ENCODE measurements around the gene RGS9BP.
"Not testable (repeated sequence)": the region's sequence is repeated elsewhere in the genome, so short reads cannot be mapped to it uniquely, and the experiment has no call there.

The RGS9BP gene

DNA sequence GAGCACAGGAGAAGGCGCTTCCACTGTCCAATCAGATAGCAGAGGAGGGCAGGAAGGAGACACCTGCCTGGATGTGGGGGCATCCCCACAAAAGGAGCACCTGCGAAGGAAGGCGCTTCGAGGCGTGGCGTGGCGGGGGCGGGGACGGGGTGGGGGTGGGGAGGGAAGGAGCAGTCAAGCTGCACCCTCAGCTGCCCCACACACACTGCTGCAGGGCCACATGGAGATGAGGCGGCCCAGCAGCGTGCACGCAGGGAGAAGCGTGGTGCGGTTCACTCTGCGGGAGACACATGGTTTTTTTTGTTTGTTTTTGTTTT is 22.1 kb upstream of the RGS9BP start:
- Histone ChIP-seq H2AFZ (ENCODE audit: low read length) (no peak overlapping the region), H3K9me2 (replicated peaks; ENCODE audit: low read depth, low read length) (no peaks in the 10 kb centered on the region), H3K4me2 (ENCODE audit: low read depth, low read length, poor library complexity, severe bottlenecking) (no peak overlapping the region), H3K4me3 (ENCODE audit: low read length, poor library complexity, severe bottlenecking) (no peak overlapping the region), H3F3A (ENCODE audit: low read depth) (no peaks in the 10 kb centered on the region), H3K36me3 (ENCODE audit: insufficient read depth, low read length) (peaks cover 86% of the 10 kb centered on the region; the same call in 1 of the 2 replicates), H3K79me2 (ENCODE audit: insufficient read depth, low read length) (peaks cover 58% of the 10 kb centered on the region), H3K4me1 (ENCODE audit: insufficient read depth, low read length, poor library complexity, severe bottlenecking) (no peaks in the 10 kb centered on the region), H3K9ac (ENCODE audit: low read depth, low read length, poor library complexity, severe bottlenecking) (no peak overlapping the region), H4K20me1 (ENCODE audit: insufficient read depth, low read length, poor library complexity, severe bottlenecking) (peaks cover 53% of the 10 kb centered on the region), H3K9me3 (ENCODE audit: insufficient read depth, low read depth, low read length) (no peaks in the 10 kb centered on the region), H3K27me3 (ENCODE audit: insufficient read depth, low read length, poor library complexity, severe bottlenecking) (no peaks in the 10 kb centered on the region)
- TF ChIP-seq EZH2phosphoT487 (IDR thresholded peaks at IDR 0.05; ENCODE audit: borderline replicate concordance): no peak
- TF ChIP-seq, protein P1, sequence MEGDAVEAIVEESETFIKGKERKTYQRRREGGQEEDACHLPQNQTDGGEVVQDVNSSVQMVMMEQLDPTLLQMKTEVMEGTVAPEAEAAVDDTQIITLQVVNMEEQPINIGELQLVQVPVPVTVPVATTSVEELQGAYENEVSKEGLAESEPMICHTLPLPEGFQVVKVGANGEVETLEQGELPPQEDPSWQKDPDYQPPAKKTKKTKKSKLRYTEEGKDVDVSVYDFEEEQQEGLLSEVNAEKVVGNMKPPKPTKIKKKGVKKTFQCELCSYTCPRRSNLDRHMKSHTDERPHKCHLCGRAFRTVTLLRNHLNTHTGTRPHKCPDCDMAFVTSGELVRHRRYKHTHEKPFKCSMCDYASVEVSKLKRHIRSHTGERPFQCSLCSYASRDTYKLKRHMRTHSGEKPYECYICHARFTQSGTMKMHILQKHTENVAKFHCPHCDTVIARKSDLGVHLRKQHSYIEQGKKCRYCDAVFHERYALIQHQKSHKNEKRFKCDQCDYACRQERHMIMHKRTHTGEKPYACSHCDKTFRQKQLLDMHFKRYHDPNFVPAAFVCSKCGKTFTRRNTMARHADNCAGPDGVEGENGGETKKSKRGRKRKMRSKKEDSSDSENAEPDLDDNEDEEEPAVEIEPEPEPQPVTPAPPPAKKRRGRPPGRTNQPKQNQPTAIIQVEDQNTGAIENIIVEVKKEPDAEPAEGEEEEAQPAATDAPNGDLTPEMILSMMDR (conservative IDR thresholded peaks at IDR 0.05; ENCODE audit: low read length): no peak

DNA sequence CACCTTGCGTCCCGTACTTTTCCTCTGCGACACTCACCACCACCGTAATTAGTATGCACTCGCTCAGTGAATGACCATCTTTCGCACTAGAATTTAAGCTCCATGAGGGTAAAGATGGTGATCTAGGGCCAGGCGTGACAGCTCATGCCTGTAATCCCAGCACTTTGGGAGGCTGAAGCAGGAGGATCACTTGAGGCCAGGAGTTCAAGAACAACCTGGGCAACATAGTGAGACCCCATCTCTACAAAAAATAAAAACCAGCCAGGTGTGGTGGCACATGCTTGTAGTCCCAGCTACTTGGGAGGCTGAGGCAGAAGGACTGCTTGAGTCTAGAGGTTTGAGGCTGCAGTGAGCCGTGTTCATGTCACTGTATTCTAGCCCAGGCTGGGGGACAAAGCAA is 19.3 kb upstream of the RGS9BP start:
- H4K20me1 ChIP-seq (ENCODE audit: insufficient read depth, low read length, poor library complexity, severe bottlenecking): peaks cover 67% of the 10 kb centered on the region
- H3K9me2 ChIP-seq (replicated peaks; ENCODE audit: low read depth, low read length): not testable (repeated sequence)
- peaks cover 78% of the 10 kb centered on the region for H3K79me2 ChIP-seq (ENCODE audit: insufficient read depth, low read length)

DNA sequence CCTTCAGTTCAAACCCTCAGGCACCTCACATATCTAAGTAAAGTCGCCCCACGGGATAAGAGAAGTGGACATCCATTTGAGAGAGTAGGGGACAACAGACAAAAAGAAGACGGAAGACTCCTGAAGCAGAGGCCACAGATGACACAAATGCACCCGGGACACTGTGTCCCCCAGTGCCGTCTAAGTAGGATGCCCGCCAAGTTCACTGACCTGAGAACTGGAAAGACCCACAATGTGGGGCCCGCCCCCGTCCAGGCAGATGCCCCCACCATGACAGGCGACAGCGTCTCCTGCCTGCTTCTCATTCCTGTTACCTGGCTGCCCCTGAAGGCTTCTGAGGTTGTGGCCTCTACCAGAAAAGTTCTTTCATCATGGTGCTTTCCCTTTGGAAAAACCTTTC is 17.6 kb upstream of the RGS9BP start:
- no peaks in the 10 kb centered on the region for H3K9me3 ChIP-seq (ENCODE audit: insufficient read depth, low read depth, low read length)
- H4K20me1 ChIP-seq (ENCODE audit: insufficient read depth, low read length, poor library complexity, severe bottlenecking): peaks cover 69% of the 10 kb centered on the region
- no peaks in the 10 kb centered on the region for H3K9me2 ChIP-seq (replicated peaks; ENCODE audit: low read depth, low read length)
- no peaks in the 10 kb centered on the region for H3K27me3 ChIP-seq (ENCODE audit: insufficient read depth, low read length, poor library complexity, severe bottlenecking)
- no peak overlapping the region for H2AFZ ChIP-seq (ENCODE audit: low read length)
- peaks cover 24% of the 10 kb centered on the region for H3K4me1 ChIP-seq (ENCODE audit: insufficient read depth, low read length, poor library complexity, severe bottlenecking)
- peaks cover 64% of the 10 kb centered on the region; the same call in 1 of the 2 replicates for H3K36me3 ChIP-seq (ENCODE audit: insufficient read depth, low read length)
- H3K4me2 ChIP-seq (ENCODE audit: low read depth, low read length, poor library complexity, severe bottlenecking): no peak overlapping the region
- TF ChIP-seq, protein P1 (conservative IDR thresholded peaks at IDR 0.05; ENCODE audit: low read length): no peak
- no peak for TF ChIP-seq EZH2phosphoT487 (IDR thresholded peaks at IDR 0.05; ENCODE audit: borderline replicate concordance)
- H3K4me3 ChIP-seq (ENCODE audit: low read length, poor library complexity, severe bottlenecking): no peak overlapping the region
- H3F3A ChIP-seq (ENCODE audit: low read depth): no peaks in the 10 kb centered on the region
- H3K79me2 ChIP-seq (ENCODE audit: insufficient read depth, low read length): peaks cover 90% of the 10 kb centered on the region
- H3K9ac ChIP-seq (ENCODE audit: low read depth, low read length, poor library complexity, severe bottlenecking): no peak overlapping the region

More for the DNA sequence above, 19.3 kb upstream of the RGS9BP start:
- H2AFZ ChIP-seq (ENCODE audit: low read length); H3K9ac ChIP-seq (ENCODE audit: low read depth, low read length, poor library complexity, severe bottlenecking); H3K9me3 ChIP-seq (ENCODE audit: insufficient read depth, low read depth, low read length); H3K4me1 ChIP-seq (ENCODE audit: insufficient read depth, low read length, poor library complexity, severe bottlenecking); H3K27me3 ChIP-seq (ENCODE audit: insufficient read depth, low read length, poor library complexity, severe bottlenecking); H3K4me2 ChIP-seq (ENCODE audit: low read depth, low read length, poor library complexity, severe bottlenecking); H3K4me3 ChIP-seq (ENCODE audit: low read length, poor library complexity, severe bottlenecking); H3F3A ChIP-seq (ENCODE audit: low read depth): not testable (repeated sequence)
- H3K36me3 ChIP-seq (ENCODE audit: insufficient read depth, low read length): peaks cover 77% of the 10 kb centered on the region; the same call in 1 of the 2 replicates

DNA sequence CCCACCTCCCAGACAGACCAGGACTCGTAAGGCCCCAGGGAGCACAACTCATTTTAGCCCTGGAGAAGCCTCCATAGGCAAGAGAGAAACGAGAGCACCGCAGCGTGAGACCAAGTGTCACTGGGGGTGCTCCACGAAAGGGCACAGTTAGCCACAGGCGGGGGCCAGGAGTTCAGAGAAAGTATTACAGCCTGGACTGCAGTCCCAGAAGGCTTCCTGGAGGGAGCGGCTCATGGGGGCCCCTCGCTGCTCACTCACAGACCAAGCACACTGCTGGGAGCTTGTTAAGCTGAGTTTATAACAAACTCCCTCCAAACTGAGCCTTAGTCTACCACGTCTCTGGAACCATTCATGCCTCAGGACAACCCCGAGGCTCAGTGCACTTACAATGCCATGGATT is 17.1 kb upstream of the RGS9BP start:
- no peak for TF ChIP-seq EZH2phosphoT487 (IDR thresholded peaks at IDR 0.05; ENCODE audit: borderline replicate concordance)
- TF ChIP-seq, protein P1 (conservative IDR thresholded peaks at IDR 0.05; ENCODE audit: low read length): no peak
- Histone ChIP-seq H3K9me2 (replicated peaks; ENCODE audit: low read depth, low read length) (no peaks in the 10 kb centered on the region), H4K20me1 (ENCODE audit: insufficient read depth, low read length, poor library complexity, severe bottlenecking) (peaks cover 69% of the 10 kb centered on the region), H3F3A (ENCODE audit: low read depth) (peaks cover 3% of the 10 kb centered on the region; the same call in 1 of the 2 replicates), H3K9me3 (ENCODE audit: insufficient read depth, low read depth, low read length) (no peaks in the 10 kb centered on the region), H3K4me3 (ENCODE audit: low read length, poor library complexity, severe bottlenecking) (no peak overlapping the region), H3K4me1 (ENCODE audit: insufficient read depth, low read length, poor library complexity, severe bottlenecking) (peaks cover 29% of the 10 kb centered on the region), H3K4me2 (ENCODE audit: low read depth, low read length, poor library complexity, severe bottlenecking) (no peak overlapping the region), H3K9ac (ENCODE audit: low read depth, low read length, poor library complexity, severe bottlenecking) (no peak overlapping the region), H3K79me2 (ENCODE audit: insufficient read depth, low read length) (peaks cover 90% of the 10 kb centered on the region), H3K27me3 (ENCODE audit: insufficient read depth, low read length, poor library complexity, severe bottlenecking) (no peaks in the 10 kb centered on the region), H2AFZ (ENCODE audit: low read length) (no peak overlapping the region), H3K36me3 (ENCODE audit: insufficient read depth, low read length) (peaks cover 60% of the 10 kb centered on the region; the same call in 1 of the 2 replicates)
